ENCODE results near the gene DVL1. TPM values are rescaled to one million over a fixed set of nuclear protein-coding genes. Genes with fewer than 3 reads are reported as not detected.

Gene DVL1
- total and polyA plus RNA-seq, 9 of the 15 experiments (the other 6 are each of a cell fraction or from before 2014, with no cell fraction given), result 0.62 to 135 (median 24.3) TPM

DNA sequence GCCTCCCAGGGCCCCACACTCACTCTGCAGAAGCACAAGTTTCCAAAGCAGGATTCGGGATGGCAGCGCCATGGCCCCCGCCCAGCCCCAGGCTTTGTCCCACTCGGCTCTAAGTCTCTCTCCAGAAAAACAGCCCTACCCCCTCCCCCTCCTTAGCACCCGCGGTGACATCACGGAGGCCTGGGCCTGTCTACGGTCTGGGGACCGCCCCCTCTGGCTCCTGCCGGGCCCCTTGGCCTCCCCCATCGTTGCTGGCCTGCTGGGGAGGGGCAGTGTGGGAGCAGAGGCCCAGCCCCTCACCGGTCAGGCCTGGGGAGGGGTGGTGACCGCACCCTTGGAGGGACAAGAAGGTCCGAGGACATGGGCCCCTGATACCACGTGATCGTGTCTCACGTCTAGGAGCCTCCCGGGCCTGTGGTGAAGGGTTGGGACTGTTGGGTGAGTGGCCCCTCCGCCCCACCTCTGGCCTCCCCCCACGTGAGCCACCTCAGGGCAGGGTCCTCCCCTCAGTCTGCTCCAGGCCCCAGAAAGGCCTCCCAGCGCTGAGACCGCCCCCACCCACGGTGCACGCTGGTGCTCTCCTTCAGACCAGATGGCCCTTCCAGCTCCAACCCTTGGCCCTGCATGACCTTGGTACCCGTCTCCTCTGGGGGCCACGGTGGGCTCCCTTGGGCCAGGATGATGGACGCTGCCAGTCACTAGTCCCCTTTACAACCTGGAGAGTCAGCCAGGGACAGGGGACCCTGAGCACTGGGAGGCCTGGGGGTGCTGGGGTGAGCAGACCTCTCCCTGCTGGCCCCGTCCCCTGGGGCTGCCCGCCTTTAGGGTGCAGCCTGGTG lies 9.4 kb upstream of the DVL1 start, which contains the start of gene MXRA8:
TSS of gene MXRA8 (minus strand) at position 123 of the 839 bp plus-strand sequence. CDS start at position 72, 51 bp downstream.
- Histone ChIP-seq H3K4me3 (peak within 1 kb of the TSS; percentile 33), H3K27ac (ENCODE audit: extremely low read depth, low read depth, low read length) (peak within 1 kb of the TSS; percentile 74), H3K4me1 (replicated peaks in 1 of 2; ENCODE audit: control insufficient read depth in 2 of 2, insufficient read depth in 2 of 2, low read length in 2 of 2) (peaks cover 19 to 79% of the 10 kb centered on the region in 2 experiments), H3K9me3 (replicated peaks; ENCODE audit: control insufficient read depth, insufficient read depth, low read depth, low read length) (0 out of 2 replicates have a peak, but pooled peaks cover 2% of the 10 kb centered on the region), H3K9ac (ENCODE audit: insufficient read depth in 1 of 2, low read depth in 2 of 2, low read length in 2 of 2) (peak within 1 kb of the TSS; percentile 74 to 89), H3K36me3 (ENCODE audit: control insufficient read depth, insufficient read depth, low read length) (no peaks in the 10 kb centered on the region), H3K27me3 (ENCODE audit: control insufficient read depth in 2 of 2, insufficient read depth in 2 of 2, low read length in 2 of 2) (no peaks in the 10 kb centered on the region; a peak in 1 of 5 replicates), H3K79me2 (ENCODE audit: control insufficient read depth, insufficient read depth, low read length) (peaks cover 10% of the 10 kb centered on the region; the same call in 2 of the 3 replicates), H3K4me2 (ENCODE audit: insufficient read depth, low read length) (peak within 1 kb of the TSS; percentile 71), H3K9me1 (ENCODE audit: control insufficient read depth, insufficient read depth, low read length) (no peaks in the 10 kb centered on the region), H2AFZ (ENCODE audit: low read depth, low read length) (peak within 1 kb of the TSS; percentile 99), H4K20me1 (replicated peaks; ENCODE audit: control insufficient read depth, insufficient read depth, low read length) (no peaks in the 10 kb centered on the region)
- BruUV-seq (replicated peaks), result no TSS peak
- ChIA-PET CTCF (ENCODE audit: low intra/inter-chr PET ratio) (no interaction called here), POLR2A (interaction anchor here (1.0 to 1.1 kb wide), 2 partner anchors 12 to 18 kb away, joined by 5 read pairs; no protein-coding TSS in a partner anchor)
- in situ Hi-C loops (cut with MboI) (no loop called here), intact Hi-C loops (cut with micrococcal nuclease) (no loop called here)
- ATAC-seq (peak; percentile 93), FAIRE-seq (peak; percentile 96), DNase-seq (ENCODE audit: extremely low read depth in 1 of 4, low spot score in 3 of 4) (peak; percentile 92 to 96 (median 94))
- WGBS (ENCODE audit: insufficient coverage, low coverage, missing lambda C conversion rate), result 27% methylated on average over 29 of the region's 29 CpGs
- TF ChIP-seq ZBTB34 (CRISPR knock-in tag; IDR thresholded peaks at IDR 0.05), result no peak
- TF ChIP-seq ZNF23 (CRISPR knock-in tag; IDR thresholded peaks at IDR 0.05), result no peak
- TF ChIP-seq ZNF584 (CRISPR knock-in tag; IDR thresholded peaks at IDR 0.05; ENCODE audit: low read depth), result no peak
- peak; percentile 64 for TF ChIP-seq DPF2 (IDR thresholded peaks at IDR 0.05)
- no peak for TF ChIP-seq ZNF785 (CRISPR knock-in tag; IDR thresholded peaks at IDR 0.05)
- TF ChIP-seq PRPF4 (IDR thresholded peaks at IDR 0.05; ENCODE audit: insufficient read depth, low read depth, low read length, poor library complexity, severe bottlenecking), result no peak
- no peak for TF ChIP-seq RBM17 (IDR thresholded peaks at IDR 0.05; ENCODE audit: borderline replicate concordance, low read depth, low read length)
- TF ChIP-seq TRIM24 (IDR thresholded peaks at IDR 0.05), result peak in 1 of 2 experiments; percentile 47; a peak in 1 of 4 replicates
- TF ChIP-seq KLF16 (IDR thresholded peaks at IDR 0.05), result no peak
- no peak for TF ChIP-seq HDAC2 (IDR thresholded peaks at IDR 0.05)
- TF ChIP-seq, protein P1, sequence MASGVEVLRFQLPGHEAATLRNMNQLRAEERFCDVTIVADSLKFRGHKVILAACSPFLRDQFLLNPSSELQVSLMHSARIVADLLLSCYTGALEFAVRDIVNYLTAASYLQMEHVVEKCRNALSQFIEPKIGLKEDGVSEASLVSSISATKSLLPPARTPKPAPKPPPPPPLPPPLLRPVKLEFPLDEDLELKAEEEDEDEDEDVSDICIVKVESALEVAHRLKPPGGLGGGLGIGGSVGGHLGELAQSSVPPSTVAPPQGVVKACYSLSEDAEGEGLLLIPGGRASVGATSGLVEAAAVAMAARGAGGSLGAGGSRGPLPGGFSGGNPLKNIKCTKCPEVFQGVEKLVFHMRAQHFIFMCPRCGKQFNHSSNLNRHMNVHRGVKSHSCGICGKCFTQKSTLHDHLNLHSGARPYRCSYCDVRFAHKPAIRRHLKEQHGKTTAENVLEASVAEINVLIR (CRISPR knock-in tag; IDR thresholded peaks at IDR 0.05), result 0 out of 2 replicates have a peak, but pooled peaks have one; percentile 20
- no peak for TF ChIP-seq ZKSCAN8 (CRISPR knock-in tag; IDR thresholded peaks at IDR 0.05)
- TF ChIP-seq DIDO1 (tag; IDR thresholded peaks at IDR 0.05; ENCODE audit: low read depth), result no peak
- TF ChIP-seq USF2 (CRISPR knock-in tag; IDR thresholded peaks at IDR 0.05), result peak; percentile 88
